GM18502 (cell line): Measurements from ENCODE around the gene RUNX1.
"Not testable (repeated sequence)": the region's sequence is repeated elsewhere in the genome, so short reads cannot be mapped to it uniquely, and the experiment has no call there.

ENCODE experiments used
- ATAC-seq: cut with Tn5 transposase; IDR thresholded peaks from one replicate; pipeline ENCODE4 v1.9.1; 2021; ENCODE audit warnings: mild to moderate bottlenecking; ENCODE audit not compliant: unreplicated experiment, poor library complexity

Gene RUNX1

DNA sequence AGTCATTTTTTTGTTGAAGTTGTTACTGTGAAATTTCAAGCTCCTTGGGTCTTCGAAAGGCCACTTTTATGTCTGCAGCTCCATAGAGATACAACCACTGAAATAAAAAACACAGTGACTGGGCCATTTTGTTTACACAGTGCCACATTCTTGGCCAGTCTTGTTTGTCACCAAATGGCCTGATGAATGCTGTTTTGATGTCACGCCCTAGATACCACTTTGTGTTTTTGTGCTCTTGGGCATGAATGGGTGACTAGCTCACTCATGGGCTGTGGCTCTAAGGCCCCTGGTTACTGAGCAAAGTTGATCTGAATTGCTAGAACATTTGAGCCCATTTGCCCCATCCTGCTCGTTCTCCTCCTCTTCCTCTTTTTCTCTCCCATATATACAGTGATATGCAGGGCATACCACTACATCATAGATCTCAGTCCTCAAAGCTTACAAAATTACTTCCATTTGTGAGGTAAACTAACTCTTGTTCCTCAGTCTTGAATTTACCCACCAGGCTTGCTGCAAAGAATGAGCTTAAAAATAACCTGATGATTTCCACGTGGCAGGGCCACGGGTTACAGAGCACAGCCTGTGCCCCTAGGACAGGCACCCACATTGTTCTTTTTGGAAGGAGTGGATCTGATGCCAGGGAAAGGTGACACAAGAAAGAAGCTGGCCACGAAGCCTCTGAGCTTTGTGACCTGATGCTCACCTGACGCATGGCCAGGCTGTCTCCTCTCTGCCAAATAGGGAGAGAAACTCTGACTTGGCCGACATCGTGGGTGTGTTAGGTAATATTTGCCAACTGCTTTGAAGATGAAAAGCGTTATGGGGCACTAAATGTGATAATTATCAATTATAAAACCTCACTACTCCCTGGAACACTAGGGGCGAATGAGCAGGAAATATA lies 92.4 kb downstream of the RUNX1 start:
- ATAC-seq = no peak

DNA sequence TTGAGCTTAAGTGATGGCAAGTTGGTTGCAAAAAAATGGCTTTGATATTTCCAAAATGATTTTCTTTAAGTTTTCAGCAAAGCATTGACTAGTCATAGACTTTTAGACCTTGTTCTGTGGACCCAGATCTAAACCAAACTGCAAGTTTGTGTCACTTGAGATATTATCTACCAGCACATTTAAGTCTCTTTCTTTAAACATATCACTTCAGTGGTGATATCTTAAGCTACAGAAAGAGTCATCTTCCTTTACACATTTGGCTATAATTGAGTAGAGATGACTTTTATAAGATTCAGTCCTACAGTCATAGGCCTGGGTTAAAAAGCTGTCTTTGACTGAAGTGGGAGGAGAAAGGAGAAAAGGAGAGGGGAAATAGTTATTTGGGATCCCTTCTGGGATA lies 95.2 kb downstream of the RUNX1 start:
- no peak for ATAC-seq

DNA sequence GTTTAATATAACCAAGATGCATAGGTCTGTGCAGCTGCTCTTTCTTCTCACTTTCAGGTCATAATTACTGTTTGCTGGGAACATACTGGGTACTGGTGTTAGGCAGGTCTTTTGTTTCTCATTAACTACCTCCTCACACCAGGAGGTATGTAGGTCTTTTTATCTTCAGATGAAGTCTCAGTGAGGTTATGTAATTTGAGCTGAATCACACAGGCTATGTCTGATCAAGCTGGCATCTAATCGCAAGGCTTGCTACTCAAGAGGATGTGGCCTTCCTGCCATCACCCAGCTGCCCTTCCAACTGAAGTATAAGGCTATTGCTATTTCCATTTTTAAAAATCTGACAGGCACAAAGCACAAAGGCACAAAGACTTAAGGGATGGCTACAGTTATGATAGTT lies 96.4 kb downstream of the RUNX1 start:
- no peak for ATAC-seq

DNA sequence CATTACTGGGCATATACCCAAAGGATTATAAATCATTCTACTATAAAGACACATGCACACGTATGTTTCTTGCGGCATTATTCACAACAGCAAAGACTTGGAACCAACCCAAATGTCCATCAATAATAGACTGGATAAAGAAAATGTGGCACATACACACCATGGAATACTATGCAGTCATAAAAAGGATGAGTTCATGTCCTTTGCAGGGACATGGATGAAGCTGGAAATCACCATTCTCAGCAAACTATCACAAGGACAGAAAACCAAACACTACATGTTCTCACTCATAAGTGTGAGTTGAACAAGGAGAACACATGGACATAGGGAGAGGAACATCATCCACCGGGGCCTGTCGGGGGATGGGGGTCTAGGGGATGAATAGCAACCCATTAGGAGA lies 97.2 kb downstream of the RUNX1 start:
- not testable (repeated sequence) for ATAC-seq

DNA sequence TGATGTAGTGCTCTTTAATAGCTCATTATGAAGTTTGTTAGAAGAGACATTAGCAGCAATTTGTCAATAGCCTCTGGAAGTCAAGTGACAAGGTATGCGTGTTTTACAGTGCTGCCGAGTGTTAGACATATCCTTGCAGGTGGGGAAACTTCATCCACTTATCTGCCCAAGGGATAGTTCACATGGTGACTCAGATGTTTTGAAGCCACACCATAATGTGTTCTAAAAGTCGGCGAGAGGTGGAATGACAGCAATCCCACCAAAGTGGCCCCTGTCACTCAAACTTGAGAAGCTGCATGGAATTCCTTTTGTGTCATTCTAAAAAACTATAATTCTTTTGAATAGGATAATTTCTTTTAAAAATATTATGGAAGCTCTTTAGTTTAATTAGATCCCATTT lies 98.1 kb downstream of the RUNX1 start:
- ATAC-seq = no peak

DNA sequence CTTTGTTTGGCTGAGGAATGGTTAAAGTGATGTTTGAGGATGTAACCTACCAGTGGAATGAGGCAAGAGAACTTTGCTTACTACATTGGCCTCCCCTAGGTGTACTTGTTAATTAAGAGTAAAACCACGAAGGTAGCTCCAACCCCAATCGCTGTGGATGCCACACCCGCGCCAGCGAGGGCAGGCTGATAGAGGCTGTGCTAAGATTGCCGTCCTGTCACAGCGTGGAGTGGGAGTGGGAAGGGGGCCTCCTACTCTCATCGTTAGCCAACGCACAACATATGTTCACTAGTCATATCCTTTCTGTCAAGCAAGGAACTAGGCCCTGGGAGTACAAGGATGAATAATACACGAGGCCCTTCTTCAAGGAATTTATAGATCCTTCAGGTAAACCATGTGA lies 99.6 kb downstream of the RUNX1 start:
- no peak for ATAC-seq

DNA sequence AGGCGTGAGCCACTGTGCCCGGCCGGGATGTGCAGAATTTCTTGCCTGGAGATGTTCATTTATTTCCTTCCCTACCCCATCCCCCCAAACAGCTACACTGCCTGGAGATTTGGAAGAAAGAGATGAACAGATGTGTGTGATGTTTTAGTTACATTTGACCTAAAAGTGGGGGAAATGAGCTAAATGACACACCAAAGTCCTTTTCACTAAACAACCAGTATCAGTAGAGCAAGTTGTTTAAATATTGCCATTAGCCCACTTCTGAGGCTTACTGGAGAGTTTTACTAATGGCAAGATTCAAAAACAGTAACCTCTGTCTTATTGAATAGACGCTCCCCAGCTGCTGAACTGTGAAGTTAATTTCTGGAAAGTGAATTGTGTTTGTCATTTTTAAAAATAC lies 100.1 kb downstream of the RUNX1 start:
- ATAC-seq = no peak

DNA sequence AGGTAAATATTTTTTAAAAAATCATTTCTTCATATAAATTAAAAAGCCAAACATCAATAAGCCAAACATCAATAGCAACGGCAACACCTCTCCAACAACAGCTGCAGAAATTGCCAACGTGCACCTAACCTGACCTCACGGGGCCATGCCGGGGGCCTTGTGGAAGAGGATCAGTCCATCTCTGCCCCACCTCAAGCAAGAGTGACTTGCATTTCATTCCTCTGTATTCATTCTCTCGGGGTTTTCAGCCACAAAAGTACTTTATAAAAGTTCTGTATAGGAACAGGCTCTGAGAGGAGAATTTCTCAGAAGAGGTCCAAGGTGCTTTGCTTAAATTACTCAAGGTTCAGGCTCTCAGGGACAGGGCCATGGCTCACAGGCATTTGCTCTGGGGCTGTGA lies 100.9 kb downstream of the RUNX1 start:
- ATAC-seq = no peak

DNA sequence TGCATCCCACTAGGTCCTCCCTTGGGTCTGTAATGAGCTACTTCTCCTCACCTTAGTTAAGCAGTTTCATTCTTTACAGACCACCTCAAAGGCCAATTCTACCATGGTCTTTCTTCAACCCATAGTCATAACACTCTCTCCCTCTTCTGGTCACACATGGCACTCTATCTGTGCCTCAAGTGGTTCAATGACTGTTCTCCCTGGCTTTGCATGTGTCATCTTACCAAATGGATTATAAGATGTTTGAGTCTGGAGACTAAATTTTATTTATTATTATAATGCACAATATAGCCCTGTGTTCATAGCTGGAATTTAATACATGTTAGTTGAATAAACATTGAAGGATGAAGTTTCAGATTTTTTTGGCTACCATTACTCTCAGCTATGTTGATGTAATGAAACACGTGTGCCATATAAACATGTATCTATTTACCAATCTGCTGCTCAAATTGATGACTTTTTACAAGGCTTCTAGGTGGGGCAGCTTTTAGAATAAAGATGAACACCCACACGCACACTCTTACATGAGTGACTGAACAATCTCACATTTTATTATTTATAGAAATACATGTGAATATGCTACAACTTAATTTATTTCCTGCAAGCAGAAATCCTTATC lies 102.1 kb downstream of the RUNX1 start:
- ATAC-seq = no peak

DNA sequence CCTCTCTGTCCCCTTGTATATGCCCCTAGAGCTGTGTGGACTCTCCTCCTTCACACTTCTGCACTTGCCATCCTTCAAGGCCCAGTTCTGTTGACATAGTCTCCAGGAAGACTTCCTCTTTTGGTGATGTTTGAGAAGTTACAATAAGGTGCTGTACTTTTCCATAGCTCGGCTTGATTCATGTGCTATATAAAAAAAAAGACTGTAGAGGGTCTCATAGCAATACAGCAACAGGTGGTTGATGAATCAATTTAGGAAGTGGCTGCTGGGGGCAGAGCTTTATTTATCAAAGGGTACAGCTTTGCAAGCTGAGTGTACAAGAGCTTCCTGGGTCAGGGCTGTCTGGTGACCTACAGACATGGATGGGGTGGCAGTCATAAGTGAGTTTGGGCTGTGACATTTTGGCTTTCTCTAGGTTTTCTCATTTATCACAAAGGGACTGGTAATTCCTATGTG lies 102.7 kb downstream of the RUNX1 start:
- no peak for ATAC-seq

DNA sequence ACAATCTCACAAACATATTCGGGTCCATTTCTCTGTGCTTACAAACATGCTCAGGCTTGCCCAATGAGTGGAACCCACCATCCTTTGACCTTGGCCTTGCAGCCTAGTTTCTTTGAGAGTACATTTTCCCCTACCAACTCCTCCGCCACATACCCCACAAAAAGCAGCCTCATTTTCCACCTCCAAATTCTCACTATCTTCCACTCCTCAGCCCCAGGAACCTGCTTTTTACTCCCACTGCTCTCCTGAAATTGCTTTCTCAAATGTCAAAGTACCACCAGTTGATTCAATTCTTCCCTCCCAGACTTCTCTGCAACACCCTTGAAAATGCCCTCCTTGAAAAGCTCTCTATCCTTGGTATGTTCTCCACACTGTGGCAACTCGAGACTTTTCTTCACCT lies 103.8 kb downstream of the RUNX1 start:
- no peak for ATAC-seq

DNA sequence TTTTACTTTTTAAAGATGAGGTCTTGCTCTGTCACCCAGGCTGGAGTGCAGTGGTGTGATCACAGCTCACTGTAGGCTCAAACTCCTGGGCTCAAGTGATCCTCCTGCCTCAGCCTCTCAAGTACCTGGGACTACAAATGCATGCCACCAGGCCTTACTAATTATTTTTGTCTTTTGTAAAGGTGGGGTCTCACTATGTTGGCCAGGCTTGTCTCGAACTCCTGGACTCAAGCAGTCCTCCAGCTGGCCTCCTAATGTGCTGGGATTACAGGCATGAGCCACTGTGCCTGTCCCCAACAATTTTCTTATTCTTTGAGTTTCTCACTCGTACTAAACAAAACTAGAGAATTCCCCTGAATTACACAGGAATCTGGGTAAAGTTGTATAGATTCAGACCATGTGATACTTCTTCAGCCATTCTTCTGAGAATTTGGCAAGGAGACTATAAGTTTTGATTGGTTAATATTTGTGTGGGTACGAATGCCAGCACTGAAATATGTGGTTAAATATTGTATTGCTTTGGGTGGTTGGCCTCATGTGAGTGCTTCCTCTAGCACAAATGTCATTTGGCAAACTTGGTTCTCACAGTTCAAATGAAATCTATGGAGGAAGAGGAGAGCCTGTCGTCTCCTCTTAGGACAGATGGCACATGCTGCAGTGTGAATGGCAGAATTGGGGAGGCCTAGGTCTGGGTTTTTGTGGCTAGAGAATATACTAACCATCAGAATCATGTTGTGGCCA lies 104.9 kb downstream of the RUNX1 start:
- ATAC-seq = no peak

DNA sequence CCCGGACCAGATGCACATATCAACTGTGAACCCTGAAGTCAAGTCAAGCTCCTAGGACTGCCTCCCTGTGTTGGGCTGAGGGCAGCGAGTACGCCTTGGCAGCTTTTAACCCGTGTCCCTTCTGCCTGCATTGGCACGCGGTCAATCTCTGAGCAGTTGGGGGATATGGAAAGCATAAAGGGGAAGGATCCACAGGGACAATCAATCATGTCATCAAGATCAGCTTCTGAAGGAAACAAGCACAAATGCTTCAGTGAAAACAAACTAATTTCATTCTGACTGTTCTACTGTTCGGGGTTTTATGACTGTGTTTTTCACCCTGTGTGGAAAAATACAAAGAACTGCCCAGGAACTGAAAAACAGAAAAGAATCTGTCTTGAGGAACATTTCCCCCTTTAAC lies 106.2 kb downstream of the RUNX1 start:
- ATAC-seq = no peak

DNA sequence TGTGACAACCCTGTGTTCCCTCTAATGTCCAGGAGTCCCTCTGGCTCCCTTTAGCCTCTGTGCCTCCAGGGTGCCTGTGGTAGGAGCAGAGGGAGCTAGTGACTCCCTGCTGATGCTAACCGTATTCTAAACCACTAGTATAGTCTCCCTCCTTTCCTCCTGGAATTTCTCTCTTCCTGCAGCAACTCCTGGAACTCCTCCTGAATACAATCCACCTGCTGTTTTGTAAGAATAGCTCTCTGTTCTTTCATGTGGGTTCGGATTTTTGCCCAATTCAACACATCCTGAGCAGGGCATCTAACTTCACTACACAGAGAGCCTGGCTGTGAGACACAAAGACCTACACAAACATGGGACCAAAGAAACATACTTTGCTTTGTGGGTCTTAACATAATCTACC lies 107.9 kb downstream of the RUNX1 start:
- no peak for ATAC-seq

DNA sequence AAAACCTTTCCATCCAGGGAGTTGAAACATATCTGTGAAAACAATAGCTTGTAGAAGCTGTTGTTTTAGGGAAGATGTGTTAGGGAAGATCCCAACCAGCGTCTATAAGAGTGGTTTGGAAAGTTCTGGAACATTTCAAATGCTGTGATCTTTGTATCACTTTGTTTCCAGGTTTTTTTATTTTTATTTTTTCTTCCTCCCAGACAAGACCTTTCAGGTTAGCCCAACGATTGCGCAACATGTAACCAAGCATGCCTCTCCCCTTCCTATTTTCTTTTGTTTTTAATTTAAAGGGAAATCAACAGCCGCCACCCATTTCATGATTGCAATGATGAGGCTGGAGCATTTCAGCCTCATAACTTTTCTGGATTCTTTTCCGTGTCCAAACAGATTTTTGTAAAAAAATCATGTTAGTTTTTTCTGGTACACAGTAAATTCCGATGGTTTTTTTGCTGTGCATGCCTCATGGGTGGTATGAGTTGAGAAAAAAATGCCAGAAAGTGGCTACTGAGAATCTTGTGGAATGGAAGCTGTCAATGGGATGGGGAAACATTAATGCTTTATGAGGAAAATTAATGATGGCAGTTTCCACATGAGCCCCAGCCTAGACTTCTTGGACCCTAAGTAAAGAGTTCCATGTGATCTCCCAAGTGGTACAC lies 109.3 kb downstream of the RUNX1 start:
- no peak for ATAC-seq

DNA sequence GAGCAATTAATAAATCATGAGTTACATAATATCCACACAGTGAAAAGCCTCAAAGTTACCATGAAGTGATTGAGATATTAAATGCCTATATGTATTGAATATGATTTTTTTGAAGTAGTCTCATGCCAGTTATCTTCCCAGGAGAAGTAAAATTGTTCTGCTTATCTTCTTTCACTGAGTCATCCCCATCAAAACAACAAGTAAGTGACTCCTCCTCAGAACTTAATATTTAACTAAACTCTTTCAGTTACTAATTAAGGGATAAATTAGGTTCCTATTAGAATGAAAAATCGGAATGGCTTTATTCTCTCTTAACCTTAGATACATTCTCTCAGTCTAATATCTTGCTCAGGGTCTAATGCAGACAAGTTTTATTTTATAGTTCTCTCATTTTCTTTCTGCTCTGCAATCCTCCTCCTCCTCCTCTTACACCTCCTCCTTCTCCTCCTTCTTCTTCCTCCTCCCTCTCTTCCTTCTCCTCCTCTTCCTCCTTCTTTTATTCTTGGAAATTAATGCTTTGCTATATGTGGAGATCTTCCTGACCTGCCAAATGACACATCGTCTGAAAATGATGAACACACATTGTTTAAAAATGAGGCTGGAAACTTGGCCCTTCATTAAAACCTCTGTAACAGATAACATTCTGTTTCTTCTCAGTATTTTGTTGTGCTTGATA lies 110.9 kb downstream of the RUNX1 start:
- ATAC-seq = no peak

DNA sequence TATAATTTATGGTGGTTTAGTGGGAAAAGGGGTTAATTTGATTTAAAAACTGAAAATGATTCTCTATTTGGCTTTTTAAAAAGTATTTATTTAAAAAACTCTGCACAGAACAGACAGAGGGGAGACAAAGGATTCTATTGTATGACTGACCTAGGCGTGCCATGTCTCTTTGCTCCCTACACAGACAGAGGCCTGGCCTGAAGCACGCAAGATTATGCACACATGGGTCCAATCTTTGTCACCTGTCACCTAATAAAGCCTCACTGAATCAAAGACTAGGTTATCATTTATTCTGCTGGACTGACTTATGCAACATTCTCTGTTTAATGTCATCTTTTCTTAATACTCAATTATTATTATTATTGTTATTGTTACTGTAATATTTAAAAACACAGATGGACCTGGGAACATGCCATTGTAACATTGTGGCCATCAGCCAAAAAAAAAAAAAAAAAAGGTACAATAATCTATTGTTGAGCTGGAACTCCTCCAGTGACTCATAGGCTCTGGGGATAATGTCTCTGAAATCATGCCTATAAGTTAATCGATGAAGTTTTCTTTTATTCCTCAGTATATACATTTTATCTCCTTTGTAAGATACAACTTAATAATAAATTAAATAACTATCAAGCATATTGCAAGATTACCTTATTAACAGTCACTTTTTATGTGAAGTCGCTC lies 112.1 kb downstream of the RUNX1 start:
- ATAC-seq = no peak

DNA sequence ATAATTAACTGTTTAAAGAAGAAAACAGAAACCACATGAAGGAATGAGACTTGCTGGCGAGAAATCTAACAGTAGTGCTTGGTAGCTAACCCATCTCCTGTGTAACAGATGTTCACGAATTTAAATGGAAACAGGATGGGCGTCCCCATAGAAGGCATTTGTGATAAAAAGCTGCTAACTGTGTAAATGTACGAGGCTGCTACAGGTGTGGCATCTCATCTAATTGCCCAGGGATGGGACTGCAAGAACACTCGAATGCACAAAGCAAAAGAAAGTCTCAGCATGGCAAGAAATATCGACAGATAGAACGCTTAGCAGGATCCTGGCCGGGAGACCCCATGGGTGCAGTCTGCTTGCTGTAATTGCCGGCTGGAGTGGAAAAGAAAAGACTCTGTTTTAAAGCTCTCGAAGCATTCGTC lies 112.7 kb downstream of the RUNX1 start:
- no peak for ATAC-seq

DNA sequence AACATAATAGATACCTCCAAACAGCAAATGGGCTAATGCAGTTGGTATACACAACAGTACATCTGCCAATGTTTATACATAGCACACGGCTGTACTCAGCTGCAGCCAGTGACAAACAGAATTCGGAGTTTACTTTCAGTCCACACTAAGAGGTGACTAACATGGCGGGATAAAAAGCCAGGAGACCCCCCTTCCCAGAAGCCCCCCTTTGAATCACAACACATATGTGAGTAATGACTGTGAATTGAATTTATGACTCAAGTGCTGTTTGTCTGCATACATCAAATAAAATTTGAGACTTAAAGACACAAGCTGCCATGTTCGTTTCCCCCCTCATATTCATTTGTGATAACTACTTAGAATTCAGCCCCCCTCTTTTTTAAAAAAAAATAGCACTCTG lies 113.2 kb downstream of the RUNX1 start:
- no peak for ATAC-seq

DNA sequence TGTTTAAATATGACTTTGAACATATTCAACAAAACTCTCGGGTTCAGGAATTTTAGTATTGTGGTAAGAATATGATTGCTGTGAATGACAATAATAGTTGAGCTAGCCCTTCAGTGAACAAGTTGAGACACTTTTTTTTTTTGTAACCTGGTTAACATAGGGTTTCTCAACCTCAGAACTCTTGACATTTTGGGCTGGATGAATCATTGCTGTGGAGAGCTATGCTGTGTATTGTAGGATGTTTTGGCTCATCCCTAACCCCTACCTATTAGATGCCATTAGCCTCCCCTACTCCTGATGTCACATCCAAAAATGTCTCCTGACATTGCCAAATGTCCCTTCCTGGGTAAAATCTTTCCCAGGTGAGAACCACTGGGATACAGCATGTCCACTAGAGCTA lies 113.7 kb downstream of the RUNX1 start:
- ATAC-seq = no peak
